GM10847 (cell line): ENCODE results near the gene ARHGAP6.

Experiments
- POLR2A ChIP-seq: IDR thresholded peaks from 2 replicates; pipeline ENCODE4 v1.6.1; 2011; ENCODE audit not compliant: insufficient read length; ENCODE audit errors: extremely low read depth

The ARHGAP6 gene

DNA sequence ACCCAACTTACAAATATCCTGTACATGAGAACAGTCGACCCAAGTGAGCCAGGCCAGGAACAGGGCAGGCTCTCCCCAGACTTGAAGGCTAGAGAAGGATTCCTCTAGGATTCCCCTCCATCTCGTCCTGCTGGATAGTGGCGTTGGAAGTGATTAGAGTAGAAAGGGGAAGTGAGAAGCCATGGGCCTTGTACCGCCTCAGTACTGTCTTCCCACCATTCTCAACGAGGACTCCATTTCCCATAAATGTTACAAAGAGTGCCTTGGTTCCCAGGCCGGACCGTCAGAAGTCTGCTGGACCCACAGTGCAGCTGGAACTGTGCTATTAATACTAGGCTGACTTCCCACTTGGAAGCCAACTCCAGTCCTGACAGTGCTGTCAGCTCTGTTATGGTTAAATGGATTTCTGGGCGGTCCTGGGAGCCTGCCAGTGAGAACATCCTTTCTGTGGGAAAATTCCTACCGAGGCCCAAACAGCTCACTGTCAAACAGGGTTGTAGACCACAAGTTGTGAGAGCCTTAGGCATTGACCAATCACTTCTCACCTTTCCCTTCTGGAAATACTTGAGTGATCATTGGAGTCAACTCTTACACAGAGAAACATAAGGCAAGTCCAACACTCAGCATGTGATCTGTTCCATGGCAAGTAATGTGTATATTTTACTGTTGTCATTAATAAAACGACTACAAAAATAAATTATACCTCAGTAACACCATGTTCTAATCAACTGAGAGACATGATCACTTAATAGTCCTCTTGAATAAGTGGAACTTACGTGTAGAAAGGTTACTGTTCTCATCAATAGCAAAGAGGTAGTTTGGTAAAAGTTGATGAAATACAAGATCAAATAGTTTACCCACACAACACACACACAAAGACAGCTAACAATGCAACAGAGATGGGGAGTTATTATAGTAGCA is 314.1 kb downstream of the ARHGAP6 start:
- no peak for TF ChIP-seq POLR2A

DNA sequence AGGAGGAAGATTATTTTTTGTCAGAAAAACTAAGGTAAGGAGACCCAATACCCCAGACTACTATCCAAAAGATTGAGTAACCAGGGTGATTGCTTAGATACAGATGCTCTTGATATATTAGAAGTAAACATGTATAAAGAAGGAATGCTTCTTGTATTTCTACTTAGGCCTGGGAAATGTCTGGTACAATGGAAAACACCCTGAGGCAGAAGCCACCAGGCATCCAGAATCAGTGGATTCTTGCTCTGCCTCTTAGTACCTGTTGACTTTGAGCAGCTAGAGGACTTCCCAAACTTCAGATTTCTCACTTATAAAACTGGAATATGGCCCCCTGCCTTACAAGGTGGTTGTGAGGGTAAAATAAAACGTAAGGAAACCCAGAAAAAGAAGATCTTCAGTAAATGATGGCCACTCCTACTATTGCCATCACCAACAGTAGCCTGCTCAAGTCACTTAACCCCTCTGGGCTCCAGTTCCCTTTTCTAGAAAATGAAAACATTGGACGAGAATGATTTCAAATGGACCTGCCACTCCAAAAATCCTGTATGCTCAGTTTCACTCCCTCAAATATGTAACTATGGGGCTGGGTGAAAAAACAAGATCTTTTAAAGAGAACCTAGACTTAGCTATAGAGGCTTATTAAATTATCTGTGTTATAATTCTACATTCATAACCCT is 315.9 kb downstream of the ARHGAP6 start:
- TF ChIP-seq POLR2A, result no peak

DNA sequence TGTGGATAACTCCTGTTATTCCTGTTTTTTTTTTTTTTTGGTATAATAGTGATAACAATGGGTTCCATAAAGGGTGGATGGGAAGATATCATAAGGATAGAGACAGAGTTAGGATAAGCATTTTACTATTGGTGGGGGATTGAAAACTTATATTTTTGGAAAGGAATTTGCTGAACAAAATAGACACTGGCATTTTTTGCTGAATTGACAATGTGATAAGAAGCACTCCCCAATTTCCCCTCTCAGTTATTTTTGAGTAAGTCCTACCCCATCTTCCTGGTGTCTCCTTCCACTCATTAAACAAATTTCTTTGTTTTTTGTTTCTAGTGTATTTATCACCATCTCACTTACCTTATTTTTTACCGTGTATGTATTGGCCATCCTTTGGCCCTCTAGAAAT is 316.7 kb downstream of the ARHGAP6 start:
- TF ChIP-seq POLR2A, result no peak

- no peak for TF ChIP-seq POLR2A
Measured at GRCh38 chrX:11347300-11347699, 318.4 kb downstream of the ARHGAP6 start.

DNA sequence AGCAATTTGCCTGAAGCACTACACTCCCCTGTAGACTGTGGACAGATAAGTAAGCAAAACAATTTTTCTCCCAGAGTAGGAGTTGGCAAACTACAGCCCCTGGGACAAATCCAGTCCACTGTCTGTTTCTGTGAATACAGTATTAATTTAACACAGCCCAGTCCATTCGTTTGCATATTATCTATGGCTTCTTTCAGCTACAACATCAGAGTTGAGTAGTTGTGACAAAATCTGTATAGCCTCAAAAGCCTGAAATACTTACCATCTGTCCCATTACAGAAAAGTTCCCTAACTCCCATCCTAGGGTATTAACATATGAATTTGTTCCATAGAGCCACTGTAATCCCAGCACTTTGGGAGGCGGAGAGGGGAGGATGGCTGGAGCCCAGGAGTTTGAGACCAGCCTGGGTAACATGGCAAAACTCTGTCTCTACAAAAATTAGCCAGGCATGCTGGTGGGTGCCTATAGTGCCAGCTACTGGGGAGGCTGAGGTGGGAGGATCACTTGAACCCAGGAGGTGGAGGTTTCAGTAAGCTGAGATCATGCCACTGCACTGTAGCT is 319.5 kb downstream of the ARHGAP6 start:
- TF ChIP-seq POLR2A, result no peak

DNA sequence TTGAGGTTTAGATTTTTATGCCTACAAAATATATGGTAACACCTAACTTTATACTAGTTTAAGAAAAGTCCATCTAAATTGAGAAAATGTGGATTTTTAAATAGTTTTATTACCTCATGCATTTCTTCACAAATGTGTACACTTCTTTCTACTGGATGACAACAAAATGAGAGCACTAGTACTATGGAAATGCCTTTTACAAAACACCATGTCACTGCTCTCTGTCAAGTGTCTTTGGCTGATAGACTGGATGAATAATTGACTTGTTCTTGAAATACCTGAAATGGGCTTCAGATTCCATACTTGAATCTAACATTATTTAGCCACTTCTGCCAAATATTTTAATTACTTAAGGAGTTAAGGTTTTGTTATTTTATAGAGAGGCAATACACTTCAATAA is 323.0 kb downstream of the ARHGAP6 start:
- no peak for TF ChIP-seq POLR2A

DNA sequence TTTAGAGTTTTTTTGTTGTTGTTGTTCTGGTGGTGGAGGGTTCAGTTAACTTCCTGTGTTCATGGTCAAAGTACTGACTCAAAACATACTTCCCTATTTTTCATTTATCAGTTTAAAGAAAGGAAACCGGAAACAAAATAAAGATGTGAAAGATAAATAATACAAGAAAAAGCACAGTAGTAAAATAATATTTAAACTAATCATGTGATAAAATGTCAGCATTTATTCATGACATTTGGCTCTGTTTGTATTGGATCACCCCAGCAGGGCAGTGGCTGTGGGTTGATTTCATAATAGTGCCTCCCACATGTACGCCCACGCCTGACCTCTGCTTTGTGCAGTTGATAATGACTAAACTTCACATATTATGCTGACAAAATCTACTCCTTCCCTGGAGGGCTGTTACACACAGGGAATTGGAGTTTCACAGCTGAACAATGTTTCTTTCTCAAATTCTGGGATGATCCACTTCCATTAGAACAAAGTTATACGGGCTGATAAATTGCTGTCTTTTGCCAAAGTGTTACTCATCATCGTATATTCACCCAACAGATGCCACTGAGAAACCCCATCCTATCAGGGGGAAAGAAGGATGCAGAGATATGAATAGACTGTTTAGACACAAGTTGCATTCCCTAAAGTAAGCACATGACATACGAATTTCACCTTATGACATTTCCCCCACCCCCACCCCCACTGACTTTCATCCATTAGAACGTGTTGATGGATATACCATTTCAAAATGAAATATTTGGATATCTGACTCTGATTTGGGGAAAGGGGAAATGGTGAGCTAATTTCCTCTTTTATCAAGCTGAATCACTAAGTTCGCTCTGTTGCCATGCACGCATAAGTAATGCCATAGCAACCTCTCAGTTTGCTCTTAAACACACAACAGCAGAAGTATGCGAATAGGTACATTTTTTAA is 324.2 kb downstream of the ARHGAP6 start:
- no peak for TF ChIP-seq POLR2A

GRCh38 chrX:11337292-11338009 is 328.3 kb downstream of the ARHGAP6 start:
- TF ChIP-seq POLR2A, result no peak

DNA sequence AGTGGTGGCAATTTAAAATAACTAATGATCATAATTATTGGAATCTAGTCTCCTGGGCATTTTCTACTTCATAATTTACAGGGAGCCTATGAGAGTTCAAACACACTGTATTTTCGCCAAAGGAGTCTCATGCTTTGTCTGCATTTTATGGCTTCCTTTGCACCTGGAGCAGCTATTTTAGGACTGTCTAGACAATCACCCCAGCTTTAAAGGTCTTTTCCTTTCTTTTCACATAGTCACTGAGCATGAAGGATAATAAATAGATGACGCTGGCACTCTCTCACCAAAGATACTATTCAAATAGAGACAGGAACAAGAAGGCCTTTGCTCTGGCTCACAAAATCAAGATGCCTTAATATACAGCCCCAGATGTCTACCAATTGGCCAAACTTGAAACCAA is 329.5 kb downstream of the ARHGAP6 start:
- no peak for TF ChIP-seq POLR2A

DNA sequence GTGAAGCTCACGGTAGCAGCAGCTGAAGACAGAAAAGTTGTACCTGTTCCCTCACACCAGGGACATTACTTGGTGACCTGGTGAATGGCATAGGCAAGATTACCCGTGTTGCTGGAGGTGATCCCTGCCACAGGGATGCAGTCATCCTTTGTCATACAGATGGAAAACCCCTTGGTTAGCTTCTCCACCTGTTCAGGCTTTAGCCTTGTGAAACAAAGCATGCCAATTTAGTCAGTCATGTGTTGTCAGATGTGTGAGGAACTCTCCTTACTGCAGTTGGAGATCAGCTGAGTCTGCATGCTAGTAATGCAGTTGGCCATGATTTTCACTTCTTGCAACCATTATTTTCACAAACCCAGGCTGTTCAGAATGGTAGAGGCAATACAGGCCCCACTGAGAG is 331.6 kb downstream of the ARHGAP6 start:
- TF ChIP-seq POLR2A, result no peak

- no peak for TF ChIP-seq POLR2A
Measured at GRCh38 chrX:11331788-11332187, 333.9 kb downstream of the ARHGAP6 start.

- TF ChIP-seq POLR2A, result no peak
Measured at GRCh38 chrX:11329021-11329420, 336.7 kb downstream of the ARHGAP6 start.

DNA sequence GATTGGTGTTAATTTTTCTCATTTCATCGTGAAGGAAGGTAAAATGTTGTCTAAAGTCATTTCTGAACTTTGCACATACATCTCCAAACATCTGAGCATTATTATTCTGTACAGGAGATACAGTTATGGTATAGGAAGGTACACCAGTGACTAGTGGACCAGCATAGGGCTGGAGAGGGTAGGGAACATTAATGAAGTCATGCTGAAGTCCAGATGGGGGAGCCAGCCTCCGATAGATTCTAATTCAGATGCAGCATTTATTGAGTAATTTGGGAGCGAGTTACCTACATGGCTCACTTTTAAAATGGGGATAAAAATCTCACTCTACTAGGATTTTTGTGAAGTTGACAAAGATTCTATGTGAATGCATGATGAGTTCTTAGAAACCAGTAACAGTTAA is 337.6 kb downstream of the ARHGAP6 start:
- TF ChIP-seq POLR2A, result no peak

GRCh38 chrX:11321986-11322385 is 343.7 kb downstream of the ARHGAP6 start:
- no peak for TF ChIP-seq POLR2A
